Glomerular endothelial cell (primary cell): Measurements from ENCODE around the gene TOP2A. TPM values are rescaled to one million over a fixed set of nuclear protein-coding genes. Genes with fewer than 3 reads are reported as not detected.

ENCODE experiments used
- DNase-seq: peaks from one replicate; pipeline ENCODE4 v3.0.0-alpha.2; 2011; ENCODE audit warnings: low read depth, low spot score; ENCODE audit errors: extremely low read depth
- total RNA-seq: library from RNA; depleted of rRNA; stranded (reverse); fragments of >200 nt; gene quantifications from 2 replicates; pipeline ENCODE4 v1.2.3, GENCODE V29; 2015

TOP2A gene
- total RNA-seq, 1 donor from 2014 or later = 26.8 TPM

- no peak for DNase-seq
These were observed 68.9 kb downstream of the TOP2A start for GRCh38 chr17:40348562-40349476.

- DNase-seq = no peak
These were observed 69.6 kb downstream of the TOP2A start for GRCh38 chr17:40348136-40348504.

- DNase-seq = no peak
These were observed 70.2 kb downstream of the TOP2A start for GRCh38 chr17:40347319-40348135.

- no peak for DNase-seq
These were observed 70.9 kb downstream of the TOP2A start for GRCh38 chr17:40346765-40347158.

- DNase-seq = no peak
These were observed 71.5 kb downstream of the TOP2A start for GRCh38 chr17:40345994-40346764.

GRCh38 chr17:40345161-40345993 is 72.3 kb downstream of the TOP2A start:
- no peak for DNase-seq

GRCh38 chr17:40344421-40345160 is 73.1 kb downstream of the TOP2A start:
- no peak for DNase-seq

GRCh38 chr17:40343219-40344119 is 74.2 kb downstream of the TOP2A start:
- DNase-seq = no peak

GRCh38 chr17:40342504-40343218 is 75.0 kb downstream of the TOP2A start:
- DNase-seq = no peak

- no peak for DNase-seq
These were observed 75.7 kb downstream of the TOP2A start for GRCh38 chr17:40341808-40342503.

GRCh38 chr17:40340880-40341807 is 76.6 kb downstream of the TOP2A start:
- no peak for DNase-seq

- no peak for DNase-seq
These were observed 77.4 kb downstream of the TOP2A start for GRCh38 chr17:40340327-40340726.

GRCh38 chr17:40338941-40339649 is 78.6 kb downstream of the TOP2A start:
- DNase-seq = no peak
